Measurements from ENCODE around the gene DOCK7. TPM values are rescaled to one million over a fixed set of nuclear protein-coding genes. Genes with fewer than 3 reads are reported as not detected.
A peak's percentile ranks its signal among the peaks of the same experiment; 100 is the strongest.

DOCK7 gene
- total and polyA plus RNA-seq, 2 of the 13 experiments (the other 11 are each of a cell fraction or from before 2014, with no cell fraction given), result 45.7 to 67.2 TPM

- no peak for TF ChIP-seq ZNF292 (CRISPR knock-in tag; IDR thresholded peaks at IDR 0.05; ENCODE audit: borderline replicate concordance, low read depth)
- no peak for TF ChIP-seq MBNL3 (CRISPR knock-in tag; conservative IDR thresholded peaks at IDR 0.05)
- TF ChIP-seq ARID3A (IDR thresholded peaks at IDR 0.05; ENCODE audit: low read depth, low read length), result 0 out of 2 replicates have a peak, but pooled peaks have one; percentile 6
- TF ChIP-seq ZNF616 (CRISPR knock-in tag; IDR thresholded peaks at IDR 0.05; ENCODE audit: low read depth), result no peak
- TF ChIP-seq ZNF879 (CRISPR knock-in tag; IDR thresholded peaks at IDR 0.05), result no peak
- no peak for TF ChIP-seq ZBTB7B (CRISPR knock-in tag; IDR thresholded peaks at IDR 0.05)
- no peak for TF ChIP-seq ZNF597 (CRISPR knock-in tag; IDR thresholded peaks at IDR 0.05)
- no peak for TF ChIP-seq ZBTB2 (CRISPR knock-in tag; IDR thresholded peaks at IDR 0.05; ENCODE audit: low read depth)
- no peak for TF ChIP-seq SOX6 (IDR thresholded peaks at IDR 0.05)
- TF ChIP-seq SOX6 (CRISPR knock-in tag; IDR thresholded peaks at IDR 0.05), result no peak
- TF ChIP-seq ZNF317 (CRISPR knock-in tag; IDR thresholded peaks at IDR 0.05), result no peak
- peak; percentile 33; the same call in 1 of the 2 replicates for TF ChIP-seq CEBPB (IDR thresholded peaks at IDR 0.05; ENCODE audit: borderline replicate concordance, low read depth, low read length)
- no peak for TF ChIP-seq ZMYM2 (CRISPR knock-in tag; IDR thresholded peaks at IDR 0.05)
- TF ChIP-seq SP5 (CRISPR knock-in tag; IDR thresholded peaks at IDR 0.05; ENCODE audit: borderline replicate concordance, low read depth), result no peak
- no peak for TF ChIP-seq ZNF414 (CRISPR knock-in tag; IDR thresholded peaks at IDR 0.05)
- TF ChIP-seq THAP11 (CRISPR knock-in tag; IDR thresholded peaks at IDR 0.05), result no peak
- TF ChIP-seq NR1H2 (CRISPR knock-in tag; IDR thresholded peaks at IDR 0.05; ENCODE audit: borderline replicate concordance, low read depth), result no peak
- TF ChIP-seq CBX5 (CRISPR knock-in tag; IDR thresholded peaks at IDR 0.05; ENCODE audit: borderline replicate concordance), result no peak
- no peak for TF ChIP-seq RBAK (CRISPR knock-in tag; IDR thresholded peaks at IDR 0.05)
- no peak for TF ChIP-seq ZKSCAN1 (IDR thresholded peaks at IDR 0.05; ENCODE audit: low read length)
- peak; percentile 48; the same call in 1 of the 2 replicates for TF ChIP-seq CEBPG (CRISPR knock-in tag; IDR thresholded peaks at IDR 0.05)
- TF ChIP-seq MEF2D (CRISPR knock-in tag; IDR thresholded peaks at IDR 0.05), result no peak
- TF ChIP-seq POLR2AphosphoS5 (IDR thresholded peaks at IDR 0.05; ENCODE audit: low read depth, low read length), result no peak
Observed at GRCh38 chr1:62593825-62594394, 94.3 kb downstream of the DOCK7 start (continued).

Measured in HepG2 (cell line).